ENCODE measurements around the gene RABEP1.

The RABEP1 gene

DNA sequence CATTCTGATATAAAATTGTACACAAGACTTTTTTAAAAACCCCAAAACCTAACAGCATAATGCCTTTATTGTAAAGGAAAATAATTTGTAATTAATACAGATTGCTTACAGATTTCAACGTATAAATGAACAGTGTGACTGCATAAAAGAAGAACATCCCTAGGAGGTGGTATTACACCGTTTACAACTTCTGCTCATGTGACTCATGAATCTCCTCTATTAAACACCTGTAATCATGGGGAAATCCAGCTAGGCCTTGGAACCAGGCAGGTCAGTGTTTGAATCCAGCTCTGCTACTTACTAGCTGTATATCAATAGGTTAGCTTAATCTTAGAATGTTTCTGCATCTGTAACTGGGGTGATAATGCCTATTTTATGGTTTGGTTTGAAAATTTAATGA, 15.2 kb downstream of the RABEP1 start:
- H3K36me3 ChIP-seq (ENCODE audit: insufficient read depth, low read length): peaks cover 16% of the 10 kb centered on the region; the same call in 1 of the 2 replicates
- peaks cover 48% of the 10 kb centered on the region for H4K20me1 ChIP-seq (ENCODE audit: insufficient read depth, low read length, poor library complexity, severe bottlenecking)

GRCh38 chr17:5299383-5299782, 17.3 kb downstream of the RABEP1 start:
- no peak overlapping the region for H3K4me2 ChIP-seq (ENCODE audit: low read depth, low read length, poor library complexity, severe bottlenecking)
- H3K9me3 ChIP-seq (ENCODE audit: insufficient read depth, low read depth, low read length): no peaks in the 10 kb centered on the region
- H3K4me1 ChIP-seq (ENCODE audit: insufficient read depth, low read length, poor library complexity, severe bottlenecking): no peaks in the 10 kb centered on the region
- H3F3A ChIP-seq (ENCODE audit: low read depth): no peaks in the 10 kb centered on the region
- peaks cover 16% of the 10 kb centered on the region; the same call in 1 of the 2 replicates for H3K36me3 ChIP-seq (ENCODE audit: insufficient read depth, low read length)
- H4K20me1 ChIP-seq (ENCODE audit: insufficient read depth, low read length, poor library complexity, severe bottlenecking): peaks cover 37% of the 10 kb centered on the region
- no peak overlapping the region for H3K4me3 ChIP-seq (ENCODE audit: low read length, poor library complexity, severe bottlenecking)
- no peaks in the 10 kb centered on the region for H3K27me3 ChIP-seq (ENCODE audit: insufficient read depth, low read length, poor library complexity, severe bottlenecking)
- peaks cover 84% of the 10 kb centered on the region for H3K79me2 ChIP-seq (ENCODE audit: insufficient read depth, low read length)
- H2AFZ ChIP-seq (ENCODE audit: low read length): no peak overlapping the region
- H3K9ac ChIP-seq (ENCODE audit: low read depth, low read length, poor library complexity, severe bottlenecking): no peak overlapping the region
- no peaks in the 10 kb centered on the region for H3K9me2 ChIP-seq (replicated peaks; ENCODE audit: low read depth, low read length)
- TF ChIP-seq EZH2phosphoT487 (IDR thresholded peaks at IDR 0.05; ENCODE audit: borderline replicate concordance) (no peak), CTCF (conservative IDR thresholded peaks at IDR 0.05; ENCODE audit: low read length) (no peak)

More for the DNA sequence above, 15.2 kb downstream of the RABEP1 start:
- H3K9me3 ChIP-seq (ENCODE audit: insufficient read depth, low read depth, low read length): no peaks in the 10 kb centered on the region
- H3K4me3 ChIP-seq (ENCODE audit: low read length, poor library complexity, severe bottlenecking): no peak overlapping the region
- no peak for TF ChIP-seq EZH2phosphoT487 (IDR thresholded peaks at IDR 0.05; ENCODE audit: borderline replicate concordance)
- TF ChIP-seq CTCF (conservative IDR thresholded peaks at IDR 0.05; ENCODE audit: low read length): 0 out of 2 replicates have a peak, but pooled peaks have one; percentile 10
- H3K4me1 ChIP-seq (ENCODE audit: insufficient read depth, low read length, poor library complexity, severe bottlenecking): no peaks in the 10 kb centered on the region
- no peak overlapping the region for H2AFZ ChIP-seq (ENCODE audit: low read length)
- H3K9ac ChIP-seq (ENCODE audit: low read depth, low read length, poor library complexity, severe bottlenecking): no peak overlapping the region
- H3K9me2 ChIP-seq (replicated peaks; ENCODE audit: low read depth, low read length): no peaks in the 10 kb centered on the region
- no peaks in the 10 kb centered on the region for H3F3A ChIP-seq (ENCODE audit: low read depth)
- no peak overlapping the region for H3K4me2 ChIP-seq (ENCODE audit: low read depth, low read length, poor library complexity, severe bottlenecking)
- H3K27me3 ChIP-seq (ENCODE audit: insufficient read depth, low read length, poor library complexity, severe bottlenecking): no peaks in the 10 kb centered on the region
- H3K79me2 ChIP-seq (ENCODE audit: insufficient read depth, low read length): peaks cover 84% of the 10 kb centered on the region

GRCh38 chr17:5304636-5305035, 22.6 kb downstream of the RABEP1 start:
- no peak for TF ChIP-seq CTCF (conservative IDR thresholded peaks at IDR 0.05; ENCODE audit: low read length)
- TF ChIP-seq EZH2phosphoT487 (IDR thresholded peaks at IDR 0.05; ENCODE audit: borderline replicate concordance): no peak
- no peak overlapping the region for H2AFZ ChIP-seq (ENCODE audit: low read length)
- peaks cover 7% of the 10 kb centered on the region; the same call in 1 of the 2 replicates for H3K36me3 ChIP-seq (ENCODE audit: insufficient read depth, low read length)
- peaks cover 21% of the 10 kb centered on the region for H4K20me1 ChIP-seq (ENCODE audit: insufficient read depth, low read length, poor library complexity, severe bottlenecking)
- no peak overlapping the region for H3K9ac ChIP-seq (ENCODE audit: low read depth, low read length, poor library complexity, severe bottlenecking)
- H3K4me1 ChIP-seq (ENCODE audit: insufficient read depth, low read length, poor library complexity, severe bottlenecking): peaks cover 5% of the 10 kb centered on the region
- no peaks in the 10 kb centered on the region for H3K9me3 ChIP-seq (ENCODE audit: insufficient read depth, low read depth, low read length)
- no peaks in the 10 kb centered on the region for H3K9me2 ChIP-seq (replicated peaks; ENCODE audit: low read depth, low read length)
- H3K4me2 ChIP-seq (ENCODE audit: low read depth, low read length, poor library complexity, severe bottlenecking): no peak overlapping the region
- peaks cover 88% of the 10 kb centered on the region for H3K79me2 ChIP-seq (ENCODE audit: insufficient read depth, low read length)
- H3F3A ChIP-seq (ENCODE audit: low read depth): no peaks in the 10 kb centered on the region
- no peaks in the 10 kb centered on the region for H3K27me3 ChIP-seq (ENCODE audit: insufficient read depth, low read length, poor library complexity, severe bottlenecking)
- H3K4me3 ChIP-seq (ENCODE audit: low read length, poor library complexity, severe bottlenecking): no peak overlapping the region
